NCI-H2107 treated with DMSO at 0.1 percent for 48 hours (cell line): ENCODE data around the gene ZNF727.
"Not testable (repeated sequence)": the region's sequence is repeated elsewhere in the genome, so short reads cannot be mapped to it uniquely, and the experiment has no call there.

Experiments
- DNase-seq: peaks from one replicate; lab custom pipeline; 2025; ENCODE audit not compliant: unreplicated experiment; lab: John Stamatoyannopoulos, UW

ZNF727 gene

DNA sequence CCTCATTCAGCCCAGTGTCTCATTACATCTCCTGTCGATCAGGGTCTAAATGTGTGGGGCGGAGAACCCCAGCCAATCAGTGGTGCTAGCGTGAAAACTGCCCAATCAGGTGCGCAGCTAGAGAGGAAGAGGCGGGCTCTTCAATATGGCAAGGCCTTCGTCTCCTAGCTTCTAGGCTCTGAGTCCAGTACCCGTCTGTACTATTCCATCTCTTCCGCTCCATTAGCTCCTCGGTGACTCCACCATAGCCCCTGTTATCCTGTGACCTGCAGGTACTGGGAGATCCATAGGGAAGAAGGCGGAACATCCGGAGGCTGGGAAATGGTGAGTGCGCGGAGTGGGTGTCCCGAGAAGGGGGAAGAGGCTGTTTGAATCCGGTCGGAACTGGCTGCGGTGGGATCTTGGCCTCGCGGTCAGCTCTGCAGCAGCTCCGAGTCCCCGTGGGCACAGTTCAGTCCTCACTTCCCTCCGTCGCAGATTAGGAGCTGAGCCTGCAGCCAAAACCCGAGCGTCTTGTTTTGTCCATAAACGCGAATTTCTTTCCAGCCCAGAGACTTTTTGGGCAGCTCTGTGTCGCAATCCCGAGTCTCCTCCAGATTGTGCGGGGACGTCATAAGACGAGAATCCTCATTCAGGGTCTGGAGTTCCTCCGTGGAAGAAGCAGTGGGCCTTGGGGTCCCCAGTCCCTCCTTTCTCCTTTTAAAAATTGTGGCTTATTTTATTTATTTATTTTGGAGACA is at the start of gene ZNF727:
Gene ZNF727 (plus strand): TSS at position 134 of the 740 bp plus-strand sequence. CDS start 188 bp downstream, at position 322.
- no peak for DNase-seq

DNA sequence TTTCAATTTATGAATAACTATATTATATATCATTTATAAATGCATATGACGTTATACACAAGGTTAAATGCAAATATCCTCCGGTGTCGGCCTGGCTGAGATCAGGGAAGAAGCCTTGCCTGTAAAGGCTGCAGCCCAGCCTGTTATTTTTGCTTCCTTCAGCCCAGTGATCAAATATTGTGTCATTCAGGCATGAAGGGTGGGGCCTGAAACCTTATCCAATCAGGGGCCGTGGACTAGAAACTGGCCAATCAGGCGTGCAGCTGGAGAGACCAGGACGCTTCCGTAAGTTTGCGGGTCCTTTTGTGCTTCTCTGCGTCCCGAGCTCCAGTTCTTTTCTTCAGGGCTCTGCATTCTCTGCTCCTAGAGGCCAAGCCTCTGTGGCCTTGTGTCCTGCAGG is 46.7 kb upstream of the ZNF727 start, which contains the start of gene ZNF722:
Gene ZNF722 (plus strand): TSS at position 301 of the 400 bp plus-strand sequence. CDS start 113 bp downstream, outside the sequence.
- no peak for DNase-seq

DNA sequence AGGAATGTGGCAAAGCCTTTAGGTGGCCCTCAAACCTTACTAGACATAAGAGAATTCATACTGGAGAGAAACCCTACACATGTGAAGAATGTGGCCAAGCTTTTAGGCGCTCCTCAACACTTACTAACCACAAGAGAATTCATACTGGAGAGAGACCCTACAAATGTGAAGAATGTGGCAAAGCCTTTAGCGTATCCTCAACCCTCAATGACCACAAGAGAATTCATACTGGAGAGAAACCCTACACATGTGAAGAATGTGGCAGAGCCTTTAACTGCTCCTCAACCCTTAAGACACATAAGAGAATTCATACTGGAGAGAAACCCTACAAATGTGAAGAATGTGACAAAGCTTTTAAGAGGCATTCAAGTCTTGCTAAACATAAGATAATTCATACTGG is 29.7 kb upstream of the ZNF727 start:
- not testable (repeated sequence) for DNase-seq

- no peak for DNase-seq
These were observed 9.8 kb upstream of the ZNF727 start for GRCh38 chr7:64035388-64035787.

- no peak for DNase-seq
These were observed 8.1 kb upstream of the ZNF727 start for GRCh38 chr7:64037095-64037494.

DNA sequence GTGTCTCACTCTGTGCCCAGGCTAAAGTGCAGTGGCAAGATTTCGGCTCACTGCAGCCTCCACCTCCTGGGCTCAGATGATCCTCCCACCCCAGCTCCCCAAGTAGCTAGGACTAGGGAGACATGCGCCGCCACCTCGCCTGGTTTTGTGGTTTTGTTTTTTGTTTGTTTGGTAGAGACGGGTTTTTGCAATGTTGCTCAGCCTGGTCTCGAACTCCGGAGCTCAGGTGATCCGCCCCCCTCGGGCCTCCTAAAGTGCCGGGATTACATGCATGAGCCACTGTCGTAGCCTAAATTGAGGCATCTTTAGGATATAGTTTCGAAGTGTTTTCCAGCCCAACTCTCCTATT is 781 bp downstream of the ZNF727 start:
- no peak for DNase-seq

DNA sequence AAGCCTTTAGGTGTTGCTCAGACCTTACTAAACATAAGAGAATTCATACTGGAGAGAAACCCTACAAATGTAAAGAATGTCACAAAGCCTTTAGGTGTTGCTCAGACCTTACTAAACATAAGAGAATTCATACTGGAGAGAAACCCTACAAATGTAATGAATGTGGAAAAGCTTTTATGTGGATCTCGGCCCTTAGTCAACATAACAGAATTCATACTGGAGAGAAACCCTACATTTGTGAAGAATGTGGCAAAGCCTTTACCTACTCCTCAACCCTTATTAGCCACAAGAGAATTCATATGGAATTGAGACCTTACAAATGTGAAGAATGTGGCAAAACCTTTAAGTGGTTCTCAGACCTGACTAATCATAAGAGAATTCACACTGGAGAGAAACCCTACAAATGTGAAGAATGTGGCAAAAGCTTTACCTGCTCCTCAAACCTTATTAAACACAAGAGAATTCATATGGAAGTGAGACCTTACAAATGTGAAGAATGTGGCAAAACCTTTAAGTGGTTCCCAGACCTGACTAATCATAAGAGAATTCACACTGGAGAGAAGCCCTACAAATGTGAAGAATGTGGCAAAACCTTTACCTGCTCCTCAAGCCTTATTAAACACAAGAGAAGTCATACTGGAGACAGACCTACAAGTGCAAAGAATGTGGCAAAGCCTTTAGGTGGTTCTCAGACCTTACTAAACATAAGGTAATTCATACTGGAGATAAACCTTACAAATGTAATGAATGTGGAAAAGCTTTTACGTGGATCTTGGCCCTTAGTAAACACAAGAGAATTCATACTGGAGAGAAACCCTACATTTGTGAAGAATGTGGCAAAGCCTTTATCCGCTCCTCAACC is 32.8 kb downstream of the ZNF727 start:
- not testable (repeated sequence) for DNase-seq

- DNase-seq: no peak
These were observed 33.4 kb downstream of the ZNF727 start for GRCh38 chr7:64078699-64078994.

DNA sequence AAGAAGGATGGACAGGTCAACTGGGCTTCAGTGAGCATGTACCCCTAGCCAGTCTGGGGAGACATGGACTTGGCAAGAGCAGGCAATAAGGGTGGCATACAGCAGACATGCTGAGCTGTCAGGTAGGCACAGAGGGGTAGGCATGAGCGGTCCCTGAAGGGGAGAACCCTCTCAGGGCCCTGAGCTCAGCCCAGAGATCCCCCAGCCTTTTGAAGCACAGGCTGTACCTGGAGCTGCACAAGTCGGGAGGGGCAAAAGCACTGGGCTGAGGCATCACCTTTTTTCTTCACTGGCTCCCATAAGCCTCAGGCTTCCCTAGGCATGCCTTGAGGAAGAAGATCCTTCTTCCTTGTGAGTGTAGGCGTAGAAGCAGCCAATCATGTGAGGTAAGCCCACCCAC is 42.3 kb downstream of the ZNF727 start:
- no peak for DNase-seq

- DNase-seq: not testable (repeated sequence)
These were observed 43.6 kb downstream of the ZNF727 start for GRCh38 chr7:64088863-64089262.
